Measurements from ENCODE around the gene CORT.

- TF ChIP-seq CTCF (conservative IDR thresholded peaks at IDR 0.05; ENCODE audit: low read depth, low read length), result no peak
- no peak for TF ChIP-seq POLR2A (IDR thresholded peaks at IDR 0.05; ENCODE audit: low read depth, low read length)
- no peak for TF ChIP-seq MAZ (IDR thresholded peaks at IDR 0.05; ENCODE audit: borderline replicate concordance, low read depth, low read length)
- TF ChIP-seq RAD21 (IDR thresholded peaks at IDR 0.05; ENCODE audit: low read length), result no peak
- no peak for TF ChIP-seq MAFK (IDR thresholded peaks at IDR 0.05; ENCODE audit: low read depth, low read length)
- no peak for TF ChIP-seq SMC3 (IDR thresholded peaks at IDR 0.05; ENCODE audit: low read depth, low read length)
- TF ChIP-seq RFX5 (IDR thresholded peaks at IDR 0.05; ENCODE audit: low read depth, low read length), result no peak
- no peak for TF ChIP-seq MXI1 (IDR thresholded peaks at IDR 0.05; ENCODE audit: borderline replicate concordance, low read depth, low read length)
- no peak for TF ChIP-seq ELK1 (IDR thresholded peaks at IDR 0.05; ENCODE audit: borderline replicate concordance, low read depth, low read length)
- TF ChIP-seq FOS (IDR thresholded peaks at IDR 0.05; ENCODE audit: low read depth, low read length), result no peak
These were observed 1.0 kb downstream of the CORT start for GRCh38 chr1:10450836-10451235.
